GM12878 (cell line): Measurements from ENCODE around the gene INHBA. TPM values are rescaled to one million over a fixed set of nuclear protein-coding genes. Genes with fewer than 3 reads are reported as not detected.

Experiments used
- ATAC-seq: fragments of 200-7000 bp; cut with Tn5 transposase; 3 replicates; pipeline ENCODE4 v1.9.1; 2020; ENCODE audit warnings: mild to moderate bottlenecking, moderate library complexity
- BruUV-seq: library from RNA; stranded (reverse); fragments of 400-500 nt; replicated peaks from 2 replicates; lab custom pipeline; 2021; lab: Mats Ljungman, UMichigan
- CTCF ChIA-PET: fragments of 300-600 bp; sonication (Branson Sonifier 250); formaldehyde crosslinking; extraction: SDS; loops from one replicate; lab custom pipeline; 2021; ENCODE audit warnings: inconsistent platforms; lab: Yijun Ruan, JAX
- POLR2A ChIA-PET: fragments of 350-600 bp; formaldehyde crosslinking; extraction: SDS; loops from one replicate; lab custom pipeline; 2021; ENCODE audit warnings: inconsistent platforms; lab: Charles Lee
- RAD21 ChIA-PET: fragments of 300-600 bp; sonication (Branson Sonifier 250); formaldehyde crosslinking; loops from one replicate; lab custom pipeline; 2023; ENCODE audit warnings: antibody characterized with exemption; ENCODE audit not compliant: unreplicated experiment; lab: Charles Lee
- SMC1A ChIA-PET: fragments of 300-600 bp; sonication (Branson Sonifier 250); formaldehyde crosslinking; loops from one replicate; lab custom pipeline; 2023; ENCODE audit not compliant: unreplicated experiment, uncharacterized antibody; lab: Charles Lee
- DNase-seq: peaks from one replicate; pipeline ENCODE4 v3.0.0-alpha.2; 2011; ENCODE audit warnings: low read depth, low spot score
- FAIRE-seq: peaks from 3 replicates; lab custom pipeline; 2011; peaks lifted over from hg19 to GRCh38; lab: Jason Lieb, UNC
- H2AFZ ChIP-seq: 2 replicates; pipeline ENCODE4 v1.6.0; 2011; ENCODE audit warnings: low read depth, low read length, control low read depth; ENCODE audit not compliant: control insufficient read depth
- H3K27ac ChIP-seq: 2 replicates; pipeline ENCODE4 v1.5.1; 2011; ENCODE audit warnings: control low read depth; ENCODE audit not compliant: control insufficient read depth, insufficient read depth
- H3K27me3 ChIP-seq, 2 experiments: replicated peaks in 1 of 2; 2 replicates each; pipeline versions ENCODE4 v1.6.0 to v1.6.1; 2011; ENCODE audit warnings: low read length in 1 of 2; ENCODE audit not compliant: control insufficient read depth in 2 of 2, insufficient read depth in 2 of 2
- H3K36me3 ChIP-seq, 2 experiments: 2 replicates each; pipeline ENCODE4 v1.5.1; 2011; ENCODE audit warnings: low read length in 1 of 2; ENCODE audit not compliant: control insufficient read depth in 2 of 2, insufficient read depth in 2 of 2
- H3K4me1 ChIP-seq: 2 replicates; pipeline ENCODE4 v1.6.1; 2011; ENCODE audit warnings: mild to moderate bottlenecking, low read length, moderate library complexity, mixed read lengths; ENCODE audit not compliant: control insufficient read depth, insufficient read depth
- H3K4me2 ChIP-seq: 2 replicates; pipeline ENCODE4 v1.6.0; 2011; ENCODE audit warnings: control low read depth; ENCODE audit not compliant: control insufficient read depth, insufficient read depth
- H3K4me3 ChIP-seq: fragments of 200-600 bp; sonication (generic); 2 replicates; pipeline ENCODE4 v1.5.1; 2016
- H3K79me2 ChIP-seq: 2 replicates; pipeline ENCODE4 v1.6.0; 2011; ENCODE audit warnings: low read length; ENCODE audit not compliant: control insufficient read depth, insufficient read depth
- H3K9ac ChIP-seq: 2 replicates; pipeline ENCODE4 v1.8.0; 2011; ENCODE audit warnings: low read length, control low read depth, mixed read lengths; ENCODE audit not compliant: control insufficient read depth, insufficient read depth
- H3K9me3 ChIP-seq: replicated peaks from 3 replicates; pipeline ENCODE4 v1.5.1; 2011; ENCODE audit warnings: mild to moderate bottlenecking, low read length; ENCODE audit not compliant: control insufficient read depth, insufficient read depth
- H4K20me1 ChIP-seq: 2 replicates; pipeline ENCODE4 v1.6.0; 2011; ENCODE audit not compliant: control insufficient read depth, insufficient read depth
- BHLHE40 ChIP-seq, 2 experiments: fragments of 450-650 bp in 1 of 2; IDR thresholded peaks; 2 replicates each; pipeline ENCODE4 v1.6.1; 2011 to 2017; ENCODE audit warnings: low read depth in 2 of 2, borderline replicate concordance in 1 of 2, improper control_type of control experiment in 1 of 2, low read length in 1 of 2, mild to moderate bottlenecking in 1 of 2
- CUX1 ChIP-seq: IDR thresholded peaks from 2 replicates; pipeline ENCODE4 v1.6.1; 2012; ENCODE audit warnings: improper control_type of control experiment, low read depth, low read length; ENCODE audit not compliant: insufficient replicate concordance
- EED ChIP-seq: sonication (generic); IDR thresholded peaks from 2 replicates; pipeline ENCODE4 v1.6.1; 2016; ENCODE audit warnings: antibody characterized with exemption, low read depth
- HDAC6 ChIP-seq: fragments of 200-600 bp; sonication (generic); IDR thresholded peaks from one replicate; pipeline ENCODE4 v1.8.0; 2017; ENCODE audit warnings: antibody characterized with exemption; ENCODE audit not compliant: unreplicated experiment
- TBL1XR1 ChIP-seq: IDR thresholded peaks from 2 replicates; pipeline ENCODE4 v1.6.1; 2012; ENCODE audit warnings: low read depth, low read length, improper control_type of control experiment
- WRNIP1 ChIP-seq: IDR thresholded peaks from 2 replicates; pipeline ENCODE4 v1.6.1; 2011; ENCODE audit warnings: low read depth, low read length, improper control_type of control experiment, borderline replicate concordance
- WGBS: methylation state at CpG from one replicate; pipeline ENCODE4 v1.1.6; 2016; ENCODE audit warnings: low lambda C conversion rate; ENCODE audit not compliant: insufficient replicate concordance, insufficient coverage; ENCODE audit errors: missing lambda C conversion rate; 5-methylcytosine and 5-hydroxymethylcytosine counted together
- in situ Hi-C: fragments of 300-500 bp; cut with MboI; formaldehyde crosslinking; loops from 9 replicates; pipeline ENCODE4 v1.14.3; 2018; ENCODE audit warnings: mixed read lengths
- intact Hi-C: fragments of 100-400 bp; cut with micrococcal nuclease; formaldehyde crosslinking; loops from one replicate; pipeline ENCODE4 v1.14.2; 2022; ENCODE audit not compliant: unreplicated experiment
- polyA plus RNA-seq, 11 experiments: library from polyadenylated mRNA; depleted of rRNA in 4 of 11; unstranded in 6 of 11; stranded (reverse) in 5 of 11; fragments of >200 nt; fragmentation: Nextera tagmentation in 4 of 11; fragmentation: Illumina TruSeq in 1 of 11; extraction: Ambion mirVana in 4 of 11; extraction: Trizol in 1 of 11; gene quantifications; 1 replicate in 1 of 11; 2 replicates in 10 of 11; pipeline versions ENCODE4 v1.2.1 to v1.2.3, GENCODE V29; 2011 to 2016; ENCODE audit warnings: inconsistent platforms in 2 of 11, missing spikeins in 2 of 11, low read depth in 1 of 11
- total RNA-seq, 4 experiments: library from RNA; depleted of rRNA in 3 of 4; stranded (reverse); fragments of >200 nt in 3 of 4; fragmentation: Illumina TruSeq in 1 of 4; extraction: Trizol in 1 of 4; gene quantifications; 2 replicates each; pipeline versions ENCODE4 v1.2.1 to v1.2.3, GENCODE V29; 2013 to 2021

The INHBA gene
- total and polyA plus RNA-seq, 10 of the 15 experiments (the other 5 are each of a cell fraction or from before 2014, with no cell fraction given) = 0.04 to 0.05 (median 0.05) TPM; not detected in 6

GRCh38 chr7:41689815-41690214, 13.1 kb downstream of the INHBA start:
- Histone ChIP-seq H3K9me3 (no peaks in the 10 kb centered on the region), H3K4me3 (no peak overlapping the region), H4K20me1 (no peaks in the 10 kb centered on the region), H3K79me2 (no peaks in the 10 kb centered on the region), H3K4me1 (no peaks in the 10 kb centered on the region), H2AFZ (no peak overlapping the region), H3K27ac (no peak overlapping the region), H3K9ac (no peak overlapping the region), H3K36me3 (no peaks in the 10 kb centered on the region), H3K4me2 (no peak overlapping the region), H3K27me3 (no peaks in the 10 kb centered on the region)
- in situ Hi-C loops = loop anchor here (10.0 kb wide), 1 partner anchor 685 kb away; no protein-coding TSS in a partner anchor
- ChIA-PET POLR2A (no interaction called here), CTCF (no interaction called here), RAD21 (no interaction called here), SMC1A (no interaction called here)
- FAIRE-seq = no peak
- intact Hi-C loops = loop anchor here (10.0 kb wide), 4 partner anchors 215 to 855 kb away; no protein-coding TSS in a partner anchor
- BruUV-seq = no TSS peak
- TF ChIP-seq HDAC6 (no peak), WRNIP1 (no peak), TBL1XR1 (no peak), BHLHE40 (IDR thresholded peaks at IDR 0.05; ENCODE audit: borderline replicate concordance in 1 of 2, low read depth in 2 of 2, low read length in 1 of 2) (no peak), CUX1 (no peak), EED (no peak)
- ATAC-seq = no peak
- 59% methylated on average over 16 of the region's 16 CpGs for WGBS
- no peak for DNase-seq
